ENCODE measurements around the gene ITCH.

GRCh38 chr20:34318609-34319443 is 44.2 kb upstream of the ITCH start:
- no peak for TF ChIP-seq CTCF (IDR thresholded peaks at IDR 0.05)
- no peak for TF ChIP-seq POLR2A (IDR thresholded peaks at IDR 0.05)
